ENCODE measurements around the gene MYO15B. TPM values are rescaled to one million over a fixed set of nuclear protein-coding genes. Genes with fewer than 3 reads are reported as not detected.

The MYO15B gene
- total and polyA plus RNA-seq, 2 of the 4 experiments (the other 2 are of a cell fraction), result 0.18 to 0.65 TPM

DNA sequence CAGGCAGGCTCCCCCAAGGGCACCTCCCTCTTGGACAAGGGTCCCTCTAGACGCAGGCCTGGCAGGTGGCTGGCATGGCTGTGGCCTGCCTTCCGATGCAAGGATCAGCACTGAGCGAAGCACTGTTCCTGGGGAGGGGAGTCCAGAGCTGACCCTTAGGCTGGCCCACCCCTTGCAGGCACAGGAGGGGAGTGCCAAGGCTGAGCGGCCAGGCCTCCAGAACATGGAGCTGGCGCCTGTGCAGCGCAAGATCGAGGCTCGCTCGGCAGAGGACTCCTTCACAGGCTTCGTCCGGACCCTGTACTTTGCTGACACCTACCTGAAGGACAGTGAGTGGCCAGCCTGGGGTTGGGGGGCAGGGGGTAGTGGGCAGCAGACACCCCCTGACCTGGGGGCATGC, 16.8 kb upstream of the MYO15B start:
- CTCF ChIA-PET, result interaction anchor here (0.6 kb wide), 1 partner anchor 18 kb away, joined by 3 read pairs; no protein-coding TSS in a partner anchor
- in situ Hi-C loops (cut with MboI; ENCODE audit: low sequenced_read_pairs), result no loop called here

More for the DNA sequence above, 16.8 kb upstream of the MYO15B start:
- Histone ChIP-seq H3K36me3 (ENCODE audit: control insufficient read depth, insufficient read depth, low read length) (no peaks in the 10 kb centered on the region), H2BK20ac (ENCODE audit: low read depth, low read length) (no peak overlapping the region), H3K4me1 (ENCODE audit: control insufficient read depth, insufficient read depth, low read length) (no peaks in the 10 kb centered on the region), H4K91ac (ENCODE audit: insufficient read depth, low read depth, low read length) (no peak overlapping the region), H3K23ac (ENCODE audit: low read depth, low read length) (no peak overlapping the region), H2AFZ (replicated peaks; ENCODE audit: low read length, poor library complexity) (no peak overlapping the region), H4K8ac (ENCODE audit: low read depth in 2 of 2, low read length in 2 of 2) (no peak overlapping the region), H3K4me3 (ENCODE audit: insufficient read depth, low read depth, low read length) (no peak overlapping the region), H2AK9ac (replicated peaks; ENCODE audit: low read depth, low read length, poor library complexity) (no peak overlapping the region), H4K5ac (ENCODE audit: low read depth, low read length) (no peak overlapping the region), H3K27ac (ENCODE audit: insufficient read depth, low read length) (no peak overlapping the region), H3K18ac (ENCODE audit: low read depth, low read length) (no peak overlapping the region), H3K9ac (ENCODE audit: low read depth, low read length) (no peak overlapping the region), H2BK120ac (ENCODE audit: low read depth, low read length) (no peak overlapping the region), H4K20me1 (ENCODE audit: insufficient read depth, low read length) (no peaks in the 10 kb centered on the region), H2BK5ac (ENCODE audit: low read depth, low read length, poor library complexity, severe bottlenecking) (no peak overlapping the region), H3K79me1 (ENCODE audit: low read depth in 1 of 2, low read length in 2 of 2) (no peaks in the 10 kb centered on the region), H3K4ac (ENCODE audit: low read depth, low read length) (no peak overlapping the region), H2AK5ac (ENCODE audit: low read depth, low read length) (no peak overlapping the region), H3K27me3 (ENCODE audit: control insufficient read depth, insufficient read depth, low read length) (peaks cover 27% of the 10 kb centered on the region; the same call in 1 of the 2 replicates), H3K56ac (ENCODE audit: extremely low read depth, insufficient read depth, low read length) (no peak overlapping the region), H2BK15ac (ENCODE audit: low read depth, low read length) (no peak overlapping the region), H3K14ac (replicated peaks; ENCODE audit: low read depth, low read length) (no peak overlapping the region), H3K9me3 (ENCODE audit: control insufficient read depth, insufficient read depth, low read length) (no peaks in the 10 kb centered on the region), H3K9me1 (ENCODE audit: insufficient read depth, low read length) (no peaks in the 10 kb centered on the region), H3K4me2 (ENCODE audit: low read depth, low read length) (no peak overlapping the region)
- 88% methylated on average over 8 of the region's 11 CpGs; no CpG with 5 or more reads in 1 of the 2 experiments for WGBS, 2 experiments (ENCODE audit: extremely low coverage in 2 of 2, insufficient read length in 1 of 2)
- dilution Hi-C loops (cut with HindIII; ENCODE audit: low sequenced_read_pairs, unreplicated experiment), result no loop called here
- no TSS peak for BruUV-seq (replicated peaks)
- no peak for ATAC-seq (ENCODE audit: low read depth)
- DNase-seq, result no peak
- POLR2A ChIA-PET (ENCODE audit: unreplicated experiment), result no interaction called here
- intact Hi-C loops (cut with micrococcal nuclease), result no loop called here
- TF ChIP-seq MAFK (IDR thresholded peaks at IDR 0.05; ENCODE audit: low read depth, low read length), result no peak
- TF ChIP-seq RFX5 (IDR thresholded peaks at IDR 0.05; ENCODE audit: low read depth, low read length), result no peak
- no peak for TF ChIP-seq RAD21 (IDR thresholded peaks at IDR 0.05; ENCODE audit: low read length)
- no peak for TF ChIP-seq RCOR1 (IDR thresholded peaks at IDR 0.05; ENCODE audit: insufficient replicate concordance, low read length)
- no peak for TF ChIP-seq MAZ (IDR thresholded peaks at IDR 0.05; ENCODE audit: borderline replicate concordance, low read depth, low read length)
- no peak for TF ChIP-seq SMC3 (IDR thresholded peaks at IDR 0.05; ENCODE audit: low read depth, low read length)
- no peak for TF ChIP-seq FOS (IDR thresholded peaks at IDR 0.05; ENCODE audit: low read depth, low read length)
- TF ChIP-seq CHD1 (IDR thresholded peaks at IDR 0.05; ENCODE audit: low read depth, low read length), result no peak
- TF ChIP-seq, protein P1, sequence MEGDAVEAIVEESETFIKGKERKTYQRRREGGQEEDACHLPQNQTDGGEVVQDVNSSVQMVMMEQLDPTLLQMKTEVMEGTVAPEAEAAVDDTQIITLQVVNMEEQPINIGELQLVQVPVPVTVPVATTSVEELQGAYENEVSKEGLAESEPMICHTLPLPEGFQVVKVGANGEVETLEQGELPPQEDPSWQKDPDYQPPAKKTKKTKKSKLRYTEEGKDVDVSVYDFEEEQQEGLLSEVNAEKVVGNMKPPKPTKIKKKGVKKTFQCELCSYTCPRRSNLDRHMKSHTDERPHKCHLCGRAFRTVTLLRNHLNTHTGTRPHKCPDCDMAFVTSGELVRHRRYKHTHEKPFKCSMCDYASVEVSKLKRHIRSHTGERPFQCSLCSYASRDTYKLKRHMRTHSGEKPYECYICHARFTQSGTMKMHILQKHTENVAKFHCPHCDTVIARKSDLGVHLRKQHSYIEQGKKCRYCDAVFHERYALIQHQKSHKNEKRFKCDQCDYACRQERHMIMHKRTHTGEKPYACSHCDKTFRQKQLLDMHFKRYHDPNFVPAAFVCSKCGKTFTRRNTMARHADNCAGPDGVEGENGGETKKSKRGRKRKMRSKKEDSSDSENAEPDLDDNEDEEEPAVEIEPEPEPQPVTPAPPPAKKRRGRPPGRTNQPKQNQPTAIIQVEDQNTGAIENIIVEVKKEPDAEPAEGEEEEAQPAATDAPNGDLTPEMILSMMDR (conservative IDR thresholded peaks at IDR 0.05; ENCODE audit: low read depth, low read length), result no peak
- TF ChIP-seq, protein P2, sequence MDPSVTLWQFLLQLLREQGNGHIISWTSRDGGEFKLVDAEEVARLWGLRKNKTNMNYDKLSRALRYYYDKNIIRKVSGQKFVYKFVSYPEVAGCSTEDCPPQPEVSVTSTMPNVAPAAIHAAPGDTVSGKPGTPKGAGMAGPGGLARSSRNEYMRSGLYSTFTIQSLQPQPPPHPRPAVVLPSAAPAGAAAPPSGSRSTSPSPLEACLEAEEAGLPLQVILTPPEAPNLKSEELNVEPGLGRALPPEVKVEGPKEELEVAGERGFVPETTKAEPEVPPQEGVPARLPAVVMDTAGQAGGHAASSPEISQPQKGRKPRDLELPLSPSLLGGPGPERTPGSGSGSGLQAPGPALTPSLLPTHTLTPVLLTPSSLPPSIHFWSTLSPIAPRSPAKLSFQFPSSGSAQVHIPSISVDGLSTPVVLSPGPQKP (IDR thresholded peaks at IDR 0.05; ENCODE audit: borderline replicate concordance, low read depth, low read length), result no peak
- no peak for TF ChIP-seq NFE2L2 (IDR thresholded peaks at IDR 0.05; ENCODE audit: low read depth, low read length)

All from IMR-90 (cell line).